Panc1 (cell line): ENCODE data around the gene TRPV6.

ENCODE experiments used
- CTCF ChIP-seq: fragments of 450-650 bp; IDR thresholded peaks from 2 replicates; pipeline ENCODE4 v1.5.1; 2017; ENCODE audit warnings: mild to moderate bottlenecking
- POLR2AphosphoS5 ChIP-seq: IDR thresholded peaks from 2 replicates; pipeline ENCODE4 v1.6.1; 2012; ENCODE audit warnings: mild to moderate bottlenecking, low read depth, low read length, moderate library complexity
- REST ChIP-seq, 2 experiments: IDR thresholded peaks; 2 replicates each; pipeline ENCODE4 v1.6.1; 2011 to 2012; ENCODE audit warnings: low read depth in 2 of 2, control low read depth in 1 of 2, low read length in 1 of 2, mild to moderate bottlenecking in 1 of 2, moderate library complexity in 1 of 2; ENCODE audit not compliant: insufficient read depth in 1 of 2
- SIN3A ChIP-seq: IDR thresholded peaks from 2 replicates; pipeline ENCODE4 v1.6.1; 2012; ENCODE audit warnings: low read depth, mild to moderate bottlenecking, low read length, moderate library complexity, borderline replicate concordance; ENCODE audit not compliant: insufficient read depth
- TCF7L2 ChIP-seq: IDR thresholded peaks from 2 replicates; pipeline ENCODE4 v1.6.1; 2011; ENCODE audit warnings: mild to moderate bottlenecking, low read depth, low read length, inconsistent platforms

GRCh38 chr7:142883571-142884285 lies 1.8 kb downstream of the TRPV6 start:
- no peak for TF ChIP-seq SIN3A
- TF ChIP-seq CTCF, result no peak
- TF ChIP-seq POLR2AphosphoS5, result no peak
- no peak for TF ChIP-seq REST (IDR thresholded peaks at IDR 0.05; ENCODE audit: insufficient read depth in 1 of 2, low read depth in 2 of 2, low read length in 1 of 2)
- no peak for TF ChIP-seq TCF7L2
